B cell (primary cell): Measurements from ENCODE around the gene RTP1. TPM values are rescaled to one million over a fixed set of nuclear protein-coding genes. Genes with fewer than 3 reads are reported as not detected.
"Not testable (repeated sequence)": the region's sequence is repeated elsewhere in the genome, so short reads cannot be mapped to it uniquely, and the experiment has no call there.

Experiments used
- ATAC-seq: fragments of 200-7000 bp; cut with Tn5 transposase; one replicate; pipeline ENCODE4 v1.10.0; 2021; ENCODE audit warnings: low read depth, mild to moderate bottlenecking, moderate number of reproducible peaks, moderate library complexity
- CTCF ChIA-PET: fragments of 350-600 bp; sonication (Branson Sonifier 250); formaldehyde crosslinking; loops from one replicate; lab custom pipeline; 2021; ENCODE audit warnings: antibody characterized with exemption, inconsistent platforms; lab: Charles Lee
- POLR2A ChIA-PET: fragments of 350-600 bp; sonication (Branson Sonifier 250); formaldehyde crosslinking; loops from one replicate; lab custom pipeline; 2021; ENCODE audit warnings: antibody characterized with exemption; lab: Charles Lee
- DNase-seq: peaks from one replicate; pipeline ENCODE4 v3.0.0; 2013
- H2AFZ ChIP-seq: 2 replicates; pipeline ENCODE4 v1.6.1; 2012; ENCODE audit warnings: mild to moderate bottlenecking, low read depth, low read length; ENCODE audit not compliant: insufficient read depth, poor library complexity, severe bottlenecking
- H3K27ac ChIP-seq, 2 donors: 1 replicate in 1 of 2; 2 replicates in 1 of 2; pipeline ENCODE4 v1.5.1; 2012 to 2013; ENCODE audit warnings: low read length in 2 of 2, mild to moderate bottlenecking in 2 of 2, moderate library complexity in 1 of 2
- H3K27me3 ChIP-seq, 4 experiments: fragments of 200-600 bp in 1 of 4; sonication (generic) in 1 of 4; replicated peaks in 1 of 4; 1 replicate in 2 of 4; 2 replicates in 2 of 4; pipeline versions ENCODE4 v1.6.1 to v1.7.0; 2013 to 2016; ENCODE audit warnings: low read length in 3 of 4, mild to moderate bottlenecking in 2 of 4, mixed read lengths in 1 of 4, moderate library complexity in 1 of 4; ENCODE audit not compliant: insufficient read depth in 4 of 4, control insufficient read depth in 3 of 4; ENCODE audit errors: control extremely low read depth in 1 of 4
- H3K36me3 ChIP-seq, 2 experiments: replicated peaks in 1 of 2; 1 replicate in 1 of 2; 2 replicates in 1 of 2; pipeline versions ENCODE4 v1.6.1 to v1.7.1; 2013; ENCODE audit warnings: low read length in 1 of 2; ENCODE audit not compliant: insufficient read depth in 2 of 2, control insufficient read depth in 1 of 2; ENCODE audit errors: control extremely low read depth in 1 of 2, extremely low read depth in 1 of 2
- H3K4me1 ChIP-seq, 2 donors: fragments of 200-600 bp in 1 of 2; sonication (generic) in 1 of 2; 1 replicate in 1 of 2; 2 replicates in 1 of 2; pipeline versions ENCODE4 v1.5.1 to v1.6.1; 2013 to 2017; ENCODE audit warnings: low read length in 2 of 2; ENCODE audit not compliant: control insufficient read depth in 2 of 2, insufficient read depth in 2 of 2
- H3K4me2 ChIP-seq: replicated peaks from 2 replicates; pipeline ENCODE3; 2012; ENCODE audit warnings: mild to moderate bottlenecking, low read depth, low read length; ENCODE audit not compliant: poor library complexity, severe bottlenecking
- H3K4me3 ChIP-seq, 5 experiments: fragments of 200-600 bp in 1 of 5; sonication (generic) in 1 of 5; 1 replicate in 3 of 5; 2 replicates in 2 of 5; pipeline versions ENCODE4 v1.5.1 to v1.7.0; 2011 to 2016; ENCODE audit warnings: low read length in 4 of 5, mild to moderate bottlenecking in 4 of 5, low read depth in 2 of 5, control low read depth in 1 of 5, moderate library complexity in 1 of 5; ENCODE audit not compliant: insufficient read depth in 1 of 5; ENCODE audit errors: control extremely low read depth in 1 of 5, extremely low read depth in 1 of 5
- H3K79me2 ChIP-seq: fragments of 200-600 bp; sonication (generic); one replicate; pipeline ENCODE4 v1.6.0; 2016; ENCODE audit warnings: low read length; ENCODE audit not compliant: control insufficient read depth, insufficient read depth
- H3K9ac ChIP-seq: fragments of 200-600 bp; sonication (generic); 2 replicates; pipeline ENCODE4 v1.6.1; 2017; ENCODE audit warnings: mild to moderate bottlenecking, low read length, moderate library complexity
- H3K9me3 ChIP-seq, 3 donors: one replicate each; pipeline versions ENCODE4 v1.6.1 to v1.7.1; 2013; ENCODE audit warnings: low read length in 2 of 3; ENCODE audit not compliant: control insufficient read depth in 2 of 3, insufficient read depth in 1 of 3; ENCODE audit errors: control extremely low read depth in 1 of 3
- H4K20me1 ChIP-seq: 2 replicates; pipeline ENCODE4 v1.6.0; 2012; ENCODE audit warnings: mild to moderate bottlenecking, low read length; ENCODE audit not compliant: insufficient read depth, control insufficient read depth, poor library complexity, severe bottlenecking
- H3K27ac Mint-ChIP-seq: one replicate; pipeline ENCODE4 v1.8.0; 2021; ENCODE audit warnings: mixed read lengths
- H3K27me3 Mint-ChIP-seq: one replicate; pipeline ENCODE4 v1.8.0; 2021; ENCODE audit warnings: mixed read lengths
- H3K4me1 Mint-ChIP-seq: one replicate; pipeline ENCODE4 v1.8.0; 2021; ENCODE audit warnings: mixed read lengths
- H3K4me3 Mint-ChIP-seq: one replicate; pipeline ENCODE4 v1.8.0; 2021; ENCODE audit warnings: mixed read lengths
- H3K9me3 Mint-ChIP-seq: one replicate; pipeline ENCODE4 v1.8.0; 2022; ENCODE audit warnings: mixed read lengths; ENCODE audit not compliant: insufficient read depth
- EZH2 ChIP-seq: IDR thresholded peaks from 2 replicates; pipeline ENCODE4 v1.6.1; 2012; ENCODE audit warnings: borderline replicate concordance, low read depth, mild to moderate bottlenecking, moderate library complexity, low read length; ENCODE audit not compliant: insufficient read depth, poor library complexity, severe bottlenecking
- WGBS: methylation state at CpG from one replicate; pipeline ENCODE4 v1.1.5; 2013; ENCODE audit warnings: missing lambda C conversion rate; ENCODE audit not compliant: insufficient coverage; 5-methylcytosine and 5-hydroxymethylcytosine counted together
- intact Hi-C: fragments of 100-400 bp; cut with micrococcal nuclease; formaldehyde crosslinking; loops from one replicate; pipeline ENCODE4 v1.10.0; 2022
- polyA plus RNA-seq: library from polyadenylated mRNA; depleted of rRNA; stranded (reverse); fragments of >200 nt; gene quantifications from 2 replicates; pipeline ENCODE4 v1.2.3, GENCODE V29; 2012
- total RNA-seq, 2 donors: library from RNA; stranded (reverse); fragments of 120-200 nt in 1 of 2; gene quantifications; 1 replicate in 1 of 2; 2 replicates in 1 of 2; pipeline versions ENCODE4 v1.2.3 to v1.2.4, GENCODE V29; 2013 to 2022
- TF ChIP-seq, protein P1 (sequence below): fragments of 200-600 bp; IDR thresholded peaks from one replicate; pipeline ENCODE4 v1.8.0; 2022; ENCODE audit warnings: antibody characterized with exemption, mild to moderate bottlenecking

The RTP1 gene
- total and polyA plus RNA-seq, 2 donors (not counting 1 experiment from before 2014, with no cell fraction given) = not detected

DNA sequence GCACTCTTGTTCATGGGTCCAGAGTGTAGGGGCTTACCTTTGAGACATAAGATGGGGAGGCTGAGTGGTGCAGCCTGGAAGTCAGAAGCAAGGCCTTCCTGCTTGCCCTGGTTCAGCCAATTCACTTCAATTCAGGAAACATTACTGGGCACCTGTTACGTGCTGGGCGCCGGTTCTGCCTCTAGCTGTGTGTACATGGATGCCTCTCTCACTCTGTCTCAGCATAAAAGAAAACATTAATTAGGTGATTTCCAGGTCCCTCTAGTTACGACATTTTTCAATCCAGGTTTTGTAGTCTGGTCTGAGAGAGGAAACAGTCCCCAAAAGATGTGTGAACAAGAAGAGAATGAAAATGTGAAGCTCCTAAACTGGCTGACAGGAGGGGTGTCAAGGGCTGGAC, 1.2 kb downstream of the RTP1 start:
- intact Hi-C loops = no loop called here
- WGBS = 80% methylated on average over 3 of the region's 4 CpGs
- Mint-ChIP-seq H3K4me3 (no peak overlapping the region), H3K9me3 (no peaks in the 10 kb centered on the region), H3K4me1 (no peaks in the 10 kb centered on the region), H3K27ac (no peak overlapping the region), H3K27me3 (peaks cover 48% of the 10 kb centered on the region)
- Histone ChIP-seq H4K20me1 (no peaks in the 10 kb centered on the region), H2AFZ (no peak overlapping the region), H3K27ac (no peak overlapping the region), H3K4me2 (no peak overlapping the region), H3K79me2 (no peaks in the 10 kb centered on the region), H3K4me1 (no peaks in the 10 kb centered on the region), H3K27me3 (peaks cover 0 to 43% (median 5%) of the 10 kb centered on the region in 4 experiments), H3K36me3 (no peaks in the 10 kb centered on the region), H3K9ac (no peak overlapping the region), H3K4me3 (no peak overlapping the region), H3K9me3 (no peaks in the 10 kb centered on the region)
- ChIA-PET POLR2A (no interaction called here), CTCF (no interaction called here)
- ATAC-seq = no peak
- TF ChIP-seq EZH2 = no peak
- TF ChIP-seq, protein P1, sequence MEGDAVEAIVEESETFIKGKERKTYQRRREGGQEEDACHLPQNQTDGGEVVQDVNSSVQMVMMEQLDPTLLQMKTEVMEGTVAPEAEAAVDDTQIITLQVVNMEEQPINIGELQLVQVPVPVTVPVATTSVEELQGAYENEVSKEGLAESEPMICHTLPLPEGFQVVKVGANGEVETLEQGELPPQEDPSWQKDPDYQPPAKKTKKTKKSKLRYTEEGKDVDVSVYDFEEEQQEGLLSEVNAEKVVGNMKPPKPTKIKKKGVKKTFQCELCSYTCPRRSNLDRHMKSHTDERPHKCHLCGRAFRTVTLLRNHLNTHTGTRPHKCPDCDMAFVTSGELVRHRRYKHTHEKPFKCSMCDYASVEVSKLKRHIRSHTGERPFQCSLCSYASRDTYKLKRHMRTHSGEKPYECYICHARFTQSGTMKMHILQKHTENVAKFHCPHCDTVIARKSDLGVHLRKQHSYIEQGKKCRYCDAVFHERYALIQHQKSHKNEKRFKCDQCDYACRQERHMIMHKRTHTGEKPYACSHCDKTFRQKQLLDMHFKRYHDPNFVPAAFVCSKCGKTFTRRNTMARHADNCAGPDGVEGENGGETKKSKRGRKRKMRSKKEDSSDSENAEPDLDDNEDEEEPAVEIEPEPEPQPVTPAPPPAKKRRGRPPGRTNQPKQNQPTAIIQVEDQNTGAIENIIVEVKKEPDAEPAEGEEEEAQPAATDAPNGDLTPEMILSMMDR = no peak
- no peak for DNase-seq

GRCh38 chr3:187199463-187200050, 2.3 kb downstream of the RTP1 start:
- H3K9me3 Mint-ChIP-seq, H3K9me3 ChIP-seq, H3K4me1 ChIP-seq, H4K20me1 ChIP-seq, intact Hi-C loops, DNase-seq, POLR2A ChIA-PET, H3K4me2 ChIP-seq, H3K4me1 Mint-ChIP-seq, H2AFZ ChIP-seq, H3K27ac Mint-ChIP-seq, ATAC-seq, CTCF ChIA-PET, H3K4me3 ChIP-seq, H3K27ac ChIP-seq, H3K9ac ChIP-seq, H3K4me3 Mint-ChIP-seq, H3K36me3 ChIP-seq, H3K79me2 ChIP-seq: not testable (repeated sequence)
- H3K27me3 Mint-ChIP-seq = peaks cover 46% of the 10 kb centered on the region
- peaks cover 0 to 33% (median 3%) of the 10 kb centered on the region in 4 experiments for H3K27me3 ChIP-seq
- 95% methylated on average over 39 of the region's 44 CpGs for WGBS
